HepG2 (cell line): ENCODE results near the gene RDH13. TPM values are rescaled to one million over a fixed set of nuclear protein-coding genes. Genes with fewer than 3 reads are reported as not detected.

Experiments
- ATAC-seq: fragments of 200-7000 bp; cut with Tn5 transposase; 3 replicates; pipeline ENCODE4 v1.9.1; 2020; ENCODE audit warnings: mild to moderate bottlenecking, moderate library complexity
- BruUV-seq: library from RNA; stranded (reverse); fragments of 400-500 nt; replicated peaks from 2 replicates; lab custom pipeline; 2021; lab: Mats Ljungman, UMichigan
- CTCF ChIA-PET: fragments of 300-600 bp; formaldehyde crosslinking; extraction: SDS; loops from one replicate; lab custom pipeline; 2021; ENCODE audit warnings: low total read pairs, inconsistent platforms, low intra/inter-chr PET ratio; lab: Yijun Ruan, JAX
- POLR2A ChIA-PET: fragments of 350-600 bp; sonication (Branson Sonifier 250); formaldehyde crosslinking; loops from one replicate; lab custom pipeline; 2020; ENCODE audit warnings: antibody characterized with exemption, inconsistent platforms; lab: Yijun Ruan, JAX
- DNase-seq: peaks from one replicate; pipeline ENCODE4 v3.0.0-alpha.2; 2015; ENCODE audit warnings: low spot score
- FAIRE-seq: peaks from 3 replicates; lab custom pipeline; 2011; peaks lifted over from hg19 to GRCh38; lab: Jason Lieb, UNC
- H2AFZ ChIP-seq: one replicate; pipeline ENCODE4 v1.6.1; 2011; ENCODE audit warnings: low read length, inconsistent platforms
- H3K27ac ChIP-seq: fragments of 300-600 bp; 3 replicates; pipeline ENCODE4 v1.8.0; 2011; ENCODE audit warnings: mixed run types, mild to moderate bottlenecking, mixed read lengths, low read length, inconsistent platforms; ENCODE audit not compliant: insufficient read depth; ENCODE audit errors: extremely low read length
- H3K27me3 ChIP-seq, 2 experiments: fragments of 200-600 bp in 1 of 2; 2 replicates in 1 of 2; 3 replicates in 1 of 2; pipeline versions ENCODE4 v1.6.0 to v1.8.0; 2011; ENCODE audit warnings: low read length in 2 of 2, mild to moderate bottlenecking in 2 of 2, moderate library complexity in 2 of 2, inconsistent platforms in 1 of 2; ENCODE audit not compliant: insufficient read depth in 2 of 2, control insufficient read depth in 1 of 2
- H3K36me3 ChIP-seq, 2 experiments: fragments of 200-600 bp in 1 of 2; replicated peaks in 1 of 2; 2 replicates in 1 of 2; 3 replicates in 1 of 2; pipeline versions ENCODE4 v1.5.1 to v1.8.0; 2011; ENCODE audit warnings: low read length in 2 of 2, inconsistent platforms in 1 of 2; ENCODE audit not compliant: insufficient read depth in 2 of 2, control insufficient read depth in 1 of 2
- H3K4me1 ChIP-seq: 2 replicates; pipeline ENCODE4 v1.5.1; 2012; ENCODE audit warnings: low read length, inconsistent platforms; ENCODE audit not compliant: insufficient read depth
- H3K4me2 ChIP-seq: 2 replicates; pipeline ENCODE4 v1.6.0; 2011; ENCODE audit warnings: low read depth, low read length, inconsistent platforms
- H3K4me3 ChIP-seq, 3 experiments: fragments of 200-600 bp in 1 of 3; sonication (generic), shearing (Covaris generic) in 1 of 3; replicated peaks in 1 of 3; 2 replicates each; pipeline ENCODE4 v1.5.1; 2011 to 2016; ENCODE audit warnings: low read length in 3 of 3, inconsistent platforms in 2 of 3, low read depth in 2 of 3, mild to moderate bottlenecking in 2 of 3, control low read depth in 1 of 3, mixed read lengths in 1 of 3; ENCODE audit not compliant: insufficient read depth in 1 of 3
- H3K79me2 ChIP-seq: one replicate; pipeline ENCODE4 v1.6.1; 2011; ENCODE audit warnings: low read length, inconsistent platforms; ENCODE audit not compliant: insufficient read depth
- H3K9ac ChIP-seq: 2 replicates; pipeline ENCODE4 v1.6.0; 2011; ENCODE audit warnings: mild to moderate bottlenecking, low read depth, low read length, inconsistent platforms; ENCODE audit not compliant: insufficient read depth
- H3K9me3 ChIP-seq: 2 replicates; pipeline ENCODE4 v1.5.1; 2012; ENCODE audit warnings: mild to moderate bottlenecking, low read length
- H4K20me1 ChIP-seq: 2 replicates; pipeline ENCODE4 v1.6.0; 2011; ENCODE audit warnings: inconsistent platforms, mild to moderate bottlenecking, low read length, moderate library complexity; ENCODE audit not compliant: insufficient read depth
- AGO2 ChIP-seq: fragments of 200-400 bp; formaldehyde crosslinking; optimal IDR thresholded peaks from 2 replicates; pipeline ENCODE3; 2017; ENCODE audit warnings: mild to moderate bottlenecking, low read depth, low read length, moderate library complexity
- FLYWCH1 ChIP-seq: sonication (generic); formaldehyde crosslinking; IDR thresholded peaks from 2 replicates; pipeline ENCODE4 v1.8.1; 2023; ENCODE audit warnings: mild to moderate bottlenecking, missing genetic modification reagents
- GATAD2A ChIP-seq: IDR thresholded peaks from 2 replicates; pipeline ENCODE4 v1.6.1; 2016
- NCOA1 ChIP-seq: sonication (generic); formaldehyde crosslinking; IDR thresholded peaks from 2 replicates; pipeline ENCODE4 v1.9.0; 2021; ENCODE audit warnings: missing genetic modification reagents
- PLSCR1 ChIP-seq: sonication (generic); formaldehyde crosslinking; IDR thresholded peaks from 2 replicates; pipeline ENCODE4 v1.5.0; 2020; ENCODE audit warnings: missing genetic modification reagents, mild to moderate bottlenecking, borderline replicate concordance
- RBM22 ChIP-seq: fragments of 200-400 bp; formaldehyde crosslinking; optimal IDR thresholded peaks from 2 replicates; pipeline ENCODE3; 2017; ENCODE audit warnings: mild to moderate bottlenecking, low read length, moderate library complexity
- STAG1 ChIP-seq: sonication (generic); formaldehyde crosslinking; IDR thresholded peaks from 2 replicates; pipeline ENCODE4 v1.4.0; 2020; ENCODE audit warnings: missing genetic modification reagents
- ZBTB7B ChIP-seq: sonication (generic); formaldehyde crosslinking; IDR thresholded peaks from 2 replicates; pipeline ENCODE4 v1.4.0; 2020; ENCODE audit warnings: missing genetic modification reagents
- ZFP90 ChIP-seq: sonication (generic); formaldehyde crosslinking; IDR thresholded peaks from 2 replicates; pipeline ENCODE4 v1.8.0; 2022; ENCODE audit warnings: missing genetic modification reagents, mild to moderate bottlenecking, inconsistent platforms, borderline replicate concordance
- ZNF124 ChIP-seq: sonication (generic); formaldehyde crosslinking; IDR thresholded peaks from 2 replicates; pipeline ENCODE4 v1.4.0; 2020; ENCODE audit warnings: missing genetic modification reagents
- ZNF234 ChIP-seq: sonication (generic); formaldehyde crosslinking; conservative IDR thresholded peaks from 2 replicates; pipeline ENCODE4 v1.5.1; 2020; ENCODE audit warnings: mild to moderate bottlenecking, missing genetic modification reagents
- WGBS: methylation state at CpG from one replicate; pipeline ENCODE4 v1.1.6; 2017; ENCODE audit warnings: low lambda C conversion rate; 5-methylcytosine and 5-hydroxymethylcytosine counted together
- in situ Hi-C: cut with HindIII; loops from 2 replicates; pipeline ENCODE4 v1.10.0; 2017; ENCODE audit warnings: low pct_unique_long_range_greater_than_20kb; ENCODE audit not compliant: extremely low pct_ligation_motif_present
- intact Hi-C: fragments of 100-400 bp; cut with micrococcal nuclease; formaldehyde crosslinking; loops from one replicate; pipeline ENCODE4 v1.10.0; 2022; ENCODE audit not compliant: unreplicated experiment
- polyA plus RNA-seq, 8 experiments: library from polyadenylated mRNA; depleted of rRNA in 3 of 8; stranded (reverse) in 7 of 8; unstranded in 1 of 8; fragments of >200 nt; fragmentation: Illumina TruSeq in 4 of 8; extraction: Trizol in 4 of 8; gene quantifications; 2 replicates each; pipeline versions ENCODE4 v1.2.1 to v1.2.3, GENCODE V29; 2011 to 2016; ENCODE audit warnings: low read depth in 4 of 8, missing spikeins in 1 of 8, mixed read lengths in 1 of 8; ENCODE audit not compliant: insufficient read depth in 1 of 8
- total RNA-seq, 5 experiments: library from RNA; depleted of rRNA; stranded (reverse); fragments of >200 nt; fragmentation: Illumina TruSeq; extraction: Trizol; gene quantifications; 2 replicates each; pipeline ENCODE4 v1.2.3, GENCODE V29; 2016; ENCODE audit warnings: low read depth in 1 of 5
- TF ChIP-seq, protein P1 (sequence below): IDR thresholded peaks from 2 replicates; pipeline ENCODE4 v1.6.1; 2012; ENCODE audit warnings: low read length, improper control_type of control experiment
- TF ChIP-seq, protein P2 (sequence below): IDR thresholded peaks from 2 replicates; pipeline ENCODE4 v1.6.1; 2016; ENCODE audit warnings: low read depth
- TF ChIP-seq, protein P3 (sequence below), 2 experiments: sonication (generic) in 1 of 2; formaldehyde crosslinking in 1 of 2; IDR thresholded peaks; 2 replicates each; pipeline versions ENCODE4 v1.4.0 to v1.6.1; 2018 to 2020; ENCODE audit warnings: missing genetic modification reagents in 2 of 2, borderline replicate concordance in 1 of 2, low read depth in 1 of 2, mild to moderate bottlenecking in 1 of 2, missing biosample characterization in 1 of 2

The RDH13 gene
- total and polyA plus RNA-seq, 2 of the 13 experiments (the other 11 are each of a cell fraction or from before 2014, with no cell fraction given): 13.4 to 21.5 TPM

- TF ChIP-seq, protein P1, sequence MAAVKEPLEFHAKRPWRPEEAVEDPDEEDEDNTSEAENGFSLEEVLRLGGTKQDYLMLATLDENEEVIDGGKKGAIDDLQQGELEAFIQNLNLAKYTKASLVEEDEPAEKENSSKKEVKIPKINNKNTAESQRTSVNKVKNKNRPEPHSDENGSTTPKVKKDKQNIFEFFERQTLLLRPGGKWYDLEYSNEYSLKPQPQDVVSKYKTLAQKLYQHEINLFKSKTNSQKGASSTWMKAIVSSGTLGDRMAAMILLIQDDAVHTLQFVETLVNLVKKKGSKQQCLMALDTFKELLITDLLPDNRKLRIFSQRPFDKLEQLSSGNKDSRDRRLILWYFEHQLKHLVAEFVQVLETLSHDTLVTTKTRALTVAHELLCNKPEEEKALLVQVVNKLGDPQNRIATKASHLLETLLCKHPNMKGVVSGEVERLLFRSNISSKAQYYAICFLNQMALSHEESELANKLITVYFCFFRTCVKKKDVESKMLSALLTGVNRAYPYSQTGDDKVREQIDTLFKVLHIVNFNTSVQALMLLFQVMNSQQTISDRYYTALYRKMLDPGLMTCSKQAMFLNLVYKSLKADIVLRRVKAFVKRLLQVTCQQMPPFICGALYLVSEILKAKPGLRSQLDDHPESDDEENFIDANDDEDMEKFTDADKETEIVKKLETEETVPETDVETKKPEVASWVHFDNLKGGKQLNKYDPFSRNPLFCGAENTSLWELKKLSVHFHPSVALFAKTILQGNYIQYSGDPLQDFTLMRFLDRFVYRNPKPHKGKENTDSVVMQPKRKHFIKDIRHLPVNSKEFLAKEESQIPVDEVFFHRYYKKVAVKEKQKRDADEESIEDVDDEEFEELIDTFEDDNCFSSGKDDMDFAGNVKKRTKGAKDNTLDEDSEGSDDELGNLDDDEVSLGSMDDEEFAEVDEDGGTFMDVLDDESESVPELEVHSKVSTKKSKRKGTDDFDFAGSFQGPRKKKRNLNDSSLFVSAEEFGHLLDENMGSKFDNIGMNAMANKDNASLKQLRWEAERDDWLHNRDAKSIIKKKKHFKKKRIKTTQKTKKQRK: no peak
- no peak for TF ChIP-seq STAG1
- TF ChIP-seq PLSCR1 (CRISPR knock-in tag): no peak
- TF ChIP-seq GATAD2A (CRISPR knock-in tag): no peak
- TF ChIP-seq ZNF234 (CRISPR knock-in tag): no peak
Observed at GRCh38 chr19:55105237-55105636, 42.3 kb upstream of the RDH13 start (continued).

DNA sequence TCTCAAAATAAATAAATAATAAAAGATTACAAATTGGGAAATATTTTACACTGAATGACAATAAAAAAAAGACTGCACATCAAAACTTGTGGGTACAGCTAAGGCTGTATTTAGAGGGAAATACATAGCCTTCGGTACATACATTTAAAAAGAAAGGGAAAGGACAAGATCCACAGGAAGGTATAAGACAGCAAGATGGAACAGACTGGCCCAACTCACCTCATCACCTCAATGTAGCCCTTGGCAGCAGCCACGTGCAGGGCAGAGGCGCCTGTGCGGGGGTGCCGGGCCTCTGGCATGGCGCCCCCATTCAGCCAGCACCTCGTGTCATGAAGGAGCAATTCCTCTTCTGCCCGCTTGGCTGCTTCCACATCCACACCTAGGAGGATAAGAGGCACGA lies 40.2 kb upstream of the RDH13 start:
- FAIRE-seq (no peak), DNase-seq (no peak), ATAC-seq (no peak)
- no peaks in the 10 kb centered on the region for H3K79me2 ChIP-seq
- intact Hi-C loops (no loop called here), in situ Hi-C loops (no loop called here)
- TF ChIP-seq ZBTB7B: no peak
- TF ChIP-seq, protein P2, sequence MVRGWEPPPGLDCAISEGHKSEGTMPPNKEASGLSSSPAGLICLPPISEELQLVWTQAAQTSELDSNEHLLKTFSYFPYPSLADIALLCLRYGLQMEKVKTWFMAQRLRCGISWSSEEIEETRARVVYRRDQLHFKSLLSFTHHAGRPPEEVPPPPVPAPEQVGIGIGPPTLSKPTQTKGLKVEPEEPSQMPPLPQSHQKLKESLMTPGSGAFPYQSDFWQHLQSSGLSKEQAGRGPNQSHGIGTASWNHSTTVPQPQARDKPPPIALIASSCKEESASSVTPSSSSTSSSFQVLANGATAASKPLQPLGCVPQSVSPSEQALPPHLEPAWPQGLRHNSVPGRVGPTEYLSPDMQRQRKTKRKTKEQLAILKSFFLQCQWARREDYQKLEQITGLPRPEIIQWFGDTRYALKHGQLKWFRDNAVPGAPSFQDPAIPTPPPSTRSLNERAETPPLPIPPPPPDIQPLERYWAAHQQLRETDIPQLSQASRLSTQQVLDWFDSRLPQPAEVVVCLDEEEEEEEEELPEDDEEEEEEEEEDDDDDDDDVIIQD (CRISPR knock-in tag): no peak
- no peak for TF ChIP-seq FLYWCH1 (CRISPR knock-in tag)
- peak; percentile 66; the same call in 1 of the 2 replicates for TF ChIP-seq ZFP90 (CRISPR knock-in tag)
- TF ChIP-seq AGO2: peak; percentile 49
- TF ChIP-seq NCOA1 (CRISPR knock-in tag): no peak
- peak; percentile 36 for TF ChIP-seq RBM22
- TF ChIP-seq, protein P3, sequence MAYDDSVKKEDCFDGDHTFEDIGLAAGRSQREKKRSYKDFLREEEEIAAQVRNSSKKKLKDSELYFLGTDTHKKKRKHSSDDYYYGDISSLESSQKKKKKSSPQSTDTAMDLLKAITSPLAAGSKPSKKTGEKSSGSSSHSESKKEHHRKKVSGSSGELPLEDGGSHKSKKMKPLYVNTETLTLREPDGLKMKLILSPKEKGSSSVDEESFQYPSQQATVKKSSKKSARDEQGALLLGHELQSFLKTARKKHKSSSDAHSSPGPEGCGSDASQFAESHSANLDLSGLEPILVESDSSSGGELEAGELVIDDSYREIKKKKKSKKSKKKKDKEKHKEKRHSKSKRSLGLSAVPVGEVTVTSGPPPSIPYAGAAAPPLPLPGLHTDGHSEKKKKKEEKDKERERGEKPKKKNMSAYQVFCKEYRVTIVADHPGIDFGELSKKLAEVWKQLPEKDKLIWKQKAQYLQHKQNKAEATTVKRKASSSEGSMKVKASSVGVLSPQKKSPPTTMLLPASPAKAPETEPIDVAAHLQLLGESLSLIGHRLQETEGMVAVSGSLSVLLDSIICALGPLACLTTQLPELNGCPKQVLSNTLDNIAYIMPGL (CRISPR knock-in tag; IDR thresholded peaks at IDR 0.05; ENCODE audit: borderline replicate concordance in 1 of 2, low read depth in 1 of 2): no peak
- no peak for TF ChIP-seq ZNF124
- no peaks in the 10 kb centered on the region for H3K27me3 ChIP-seq
- 99% methylated on average over 3 of the region's 9 CpGs for WGBS
- no peak overlapping the region for H3K4me3 ChIP-seq
- no peak overlapping the region for H3K27ac ChIP-seq
- no peak overlapping the region for H2AFZ ChIP-seq
- H3K4me2 ChIP-seq: no peak overlapping the region
- CTCF ChIA-PET: no interaction called here
- peaks cover 0 to 4% of the 10 kb centered on the region in 2 experiments; a peak in 2 of 5 replicates for H3K36me3 ChIP-seq
- POLR2A ChIA-PET: no interaction called here
- 0 out of 2 replicates have a peak, but pooled peaks cover 2% of the 10 kb centered on the region for H4K20me1 ChIP-seq
- BruUV-seq: no TSS peak
- H3K9me3 ChIP-seq: no peaks in the 10 kb centered on the region
- no peak overlapping the region for H3K9ac ChIP-seq
- H3K4me1 ChIP-seq: peaks cover 16% of the 10 kb centered on the region
